ENCODE data around the gene PDPN.

PDPN gene

DNA sequence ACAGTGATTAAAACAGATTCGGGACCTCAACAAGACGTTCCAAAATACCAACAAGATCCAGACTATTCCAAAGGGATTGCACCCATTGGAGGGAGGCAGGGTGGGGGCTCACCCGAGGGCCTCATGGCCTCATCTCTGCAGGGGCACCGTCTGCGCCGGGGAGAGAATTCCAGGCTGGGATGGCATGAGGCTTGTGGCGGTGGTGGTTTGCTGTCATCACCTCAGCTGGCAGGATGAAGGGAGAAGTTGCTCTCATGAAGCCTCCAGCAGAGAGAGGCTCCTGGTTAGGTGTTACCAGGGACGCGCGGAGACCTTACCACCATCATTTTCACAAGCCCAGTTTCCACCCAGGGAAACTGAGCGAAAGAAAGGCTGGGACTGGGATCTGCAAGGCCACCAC, 6.7 kb upstream of the PDPN start:
- no peak for DNase-seq (ENCODE audit: low read depth in 1 of 2, low spot score in 1 of 2)

DNA sequence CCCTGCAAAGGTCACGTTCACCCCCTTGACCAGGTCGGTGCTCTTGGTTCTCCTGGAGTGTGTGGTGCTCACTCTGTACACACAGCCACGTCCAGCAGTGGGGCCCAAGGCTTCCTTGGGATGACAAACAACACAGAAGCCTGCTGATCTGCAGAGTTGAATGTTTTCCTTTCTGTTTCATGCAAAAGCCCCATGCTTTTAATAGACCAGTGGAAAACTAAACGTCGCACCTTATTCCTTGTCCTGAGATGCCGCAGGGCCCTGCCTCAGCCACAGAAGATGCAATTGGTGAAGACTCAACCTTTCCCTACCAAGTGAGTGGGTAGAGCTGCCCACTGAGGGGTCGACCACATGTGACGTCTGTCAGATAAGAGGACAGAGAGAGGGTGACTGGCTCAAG, 5.8 kb upstream of the PDPN start:
- no peak for DNase-seq (ENCODE audit: low read depth in 1 of 2, low spot score in 1 of 2)

DNA sequence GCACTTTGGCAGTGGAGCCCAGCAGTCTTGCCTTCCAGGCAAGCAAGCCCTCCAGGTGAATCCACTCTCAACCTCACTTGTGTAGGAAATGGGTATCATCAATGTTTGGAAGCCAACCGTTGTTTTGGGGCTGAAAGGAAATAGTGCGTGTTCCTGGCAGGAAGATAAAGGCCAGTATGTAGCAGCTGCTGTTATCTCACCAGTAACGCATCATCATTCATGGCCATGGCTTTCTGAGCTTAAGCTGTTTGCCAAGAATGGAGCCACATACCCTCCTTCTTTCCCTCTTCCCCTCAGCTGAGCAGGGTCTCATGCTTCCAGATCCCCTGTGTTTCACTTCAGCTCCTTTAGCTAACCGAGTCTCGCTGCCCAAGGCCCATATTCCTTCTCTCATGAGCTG, 2.2 kb upstream of the PDPN start:
- no peak for DNase-seq (ENCODE audit: low read depth in 1 of 2, low spot score in 1 of 2)

DNA sequence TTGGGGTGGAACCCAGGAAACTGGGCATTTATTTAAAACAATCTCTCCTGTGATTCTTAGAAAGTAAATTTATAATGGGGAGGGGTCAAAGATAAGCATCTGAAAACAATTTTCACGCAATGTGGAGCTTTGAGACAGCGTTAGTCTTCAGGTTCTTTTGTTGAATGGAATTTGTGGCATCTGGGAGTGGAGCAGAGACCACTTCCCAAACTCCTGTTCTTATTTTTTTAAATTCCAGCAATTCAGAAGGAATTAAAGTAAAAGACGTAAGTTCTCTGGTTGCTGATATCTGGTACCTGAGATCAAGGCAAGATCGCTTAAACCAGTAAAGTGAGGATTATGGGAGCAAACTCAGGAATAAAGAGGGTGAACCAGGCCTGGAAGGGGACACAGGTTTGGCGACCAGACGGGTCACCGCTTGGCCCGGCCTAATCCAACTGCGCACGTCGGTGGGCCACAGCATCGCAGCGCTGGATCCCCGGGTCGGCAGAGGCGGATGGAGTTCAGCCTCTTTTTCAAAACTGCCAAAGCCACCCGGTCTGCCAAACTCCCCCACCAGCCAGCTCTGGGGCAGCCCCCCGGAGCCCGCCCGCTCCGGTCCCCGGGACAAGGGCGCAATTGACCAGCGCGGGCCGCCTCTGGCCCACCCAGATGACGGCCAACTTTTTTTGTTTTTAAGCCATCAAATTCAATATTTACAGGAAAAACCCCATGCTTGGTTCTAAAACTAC, 754 bp upstream of the PDPN start:
- no peak for DNase-seq (ENCODE audit: low read depth in 1 of 2, low spot score in 1 of 2)

DNA sequence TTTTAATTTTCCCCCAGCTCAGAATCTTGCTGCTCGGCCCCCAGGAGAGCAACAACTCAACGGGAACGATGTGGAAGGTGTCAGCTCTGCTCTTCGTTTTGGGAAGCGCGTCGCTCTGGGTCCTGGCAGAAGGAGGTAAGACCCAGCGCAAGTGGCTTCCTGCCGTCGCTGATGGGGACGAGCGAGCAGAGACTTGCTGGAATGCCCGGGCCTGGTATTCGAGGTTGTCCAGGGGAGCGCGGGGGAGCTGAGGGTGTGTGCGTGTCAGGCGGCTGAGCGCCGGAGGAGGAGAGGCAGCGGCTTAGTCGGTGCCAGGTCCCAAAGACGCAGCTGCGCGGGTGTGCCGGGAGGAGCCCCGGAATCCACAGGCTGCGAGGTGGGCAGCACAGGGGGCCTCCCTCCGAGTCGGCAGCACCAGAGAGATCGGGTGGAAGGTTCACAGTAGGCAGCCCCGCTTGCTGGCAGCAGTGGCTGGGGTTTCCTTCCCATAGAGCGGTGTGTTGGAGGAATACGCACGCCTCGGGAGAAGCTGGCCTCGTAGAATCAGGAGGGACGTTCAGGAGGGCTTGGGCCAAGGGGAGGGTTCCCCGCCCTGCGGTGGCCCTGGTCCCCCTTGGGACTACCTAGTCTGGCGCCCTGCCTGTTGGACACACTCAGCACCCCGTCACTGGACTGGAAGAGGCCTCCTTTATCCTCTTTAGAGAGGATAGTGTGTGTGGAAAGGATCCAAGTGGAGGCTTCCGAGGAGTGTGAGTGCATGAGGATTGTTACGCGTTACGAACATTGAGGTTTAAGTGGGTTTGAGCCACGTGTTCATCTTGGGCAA, 547 bp downstream of the PDPN start:
- DNase-seq (ENCODE audit: low read depth in 1 of 2, low spot score in 1 of 2) = no peak

DNA sequence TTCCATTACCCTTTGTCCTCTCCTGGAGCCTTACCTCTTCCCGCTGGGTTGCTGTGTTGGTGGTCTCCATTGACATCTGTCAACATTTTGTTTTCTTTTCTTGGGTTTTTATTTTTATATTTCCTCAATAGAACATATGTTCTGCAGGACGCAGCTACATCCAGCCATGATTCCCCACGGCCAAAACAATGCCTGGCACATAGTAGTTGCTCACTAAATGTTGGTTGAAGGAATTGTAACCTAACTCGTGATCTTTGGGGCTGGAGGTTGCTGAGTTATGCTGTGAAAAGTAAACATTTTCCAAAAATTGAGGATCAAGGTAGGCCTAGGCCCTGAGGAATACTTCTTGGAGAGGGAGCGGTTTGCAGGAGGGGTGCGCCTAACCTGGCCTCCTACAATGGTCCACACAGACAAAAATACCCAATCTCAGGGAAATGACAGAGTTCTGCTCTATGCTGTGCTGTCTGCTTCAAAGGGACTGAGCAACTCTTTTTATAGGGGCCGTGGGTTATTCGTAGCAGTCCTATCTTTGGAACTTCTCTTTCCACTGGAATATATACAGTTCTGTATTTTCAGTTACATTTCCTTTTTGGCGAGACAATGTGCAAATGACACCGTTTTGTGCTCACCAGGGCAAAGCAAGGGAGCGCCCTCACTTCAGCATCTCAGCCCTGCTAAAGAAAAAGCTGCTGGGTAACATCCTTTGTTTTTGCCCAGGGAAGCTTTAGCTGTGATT, 1.4 kb downstream of the PDPN start:
- DNase-seq (ENCODE audit: low read depth in 1 of 2, low spot score in 1 of 2) = no peak

DNA sequence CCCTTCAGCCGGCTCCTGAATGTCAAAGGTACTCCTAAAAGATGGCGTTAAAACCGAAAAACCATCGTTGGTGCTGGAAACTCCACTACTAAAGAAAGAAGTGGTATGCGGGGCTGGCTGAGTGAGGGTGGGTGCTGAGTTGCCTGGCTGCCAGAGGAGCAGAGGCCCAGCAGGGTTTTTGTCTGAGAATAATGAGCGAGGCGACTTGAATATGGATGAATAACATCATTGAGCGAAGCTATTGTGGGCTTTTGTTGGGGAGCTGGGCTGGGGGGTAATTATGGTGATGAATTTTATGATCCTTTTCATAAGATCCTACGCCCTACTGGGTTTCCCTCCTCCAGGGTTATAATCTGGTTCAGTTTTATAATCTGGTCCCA, 2.0 kb downstream of the PDPN start:
- DNase-seq (ENCODE audit: low read depth in 1 of 2, low spot score in 1 of 2) = no peak

DNA sequence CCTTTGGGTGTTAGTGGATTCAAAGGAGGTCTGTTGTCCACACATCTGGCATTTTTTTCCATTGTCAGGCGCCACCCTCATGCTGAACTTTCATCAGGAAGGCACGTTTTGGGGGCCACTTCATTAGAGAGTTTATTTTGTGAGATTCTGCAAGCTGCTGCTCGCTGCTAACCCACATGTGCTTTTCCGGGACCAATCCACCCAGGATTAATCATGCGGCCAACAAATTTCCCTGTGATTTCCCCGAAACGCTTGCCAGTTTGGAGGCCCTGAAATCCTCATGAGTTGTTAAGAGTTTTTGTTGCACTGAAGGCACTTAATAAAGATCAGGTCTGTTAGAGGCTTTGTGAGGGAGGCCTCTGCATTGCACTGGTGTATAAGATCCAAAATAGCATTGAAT, 2.4 kb downstream of the PDPN start:
- DNase-seq (ENCODE audit: low read depth in 1 of 2, low spot score in 1 of 2) = no peak

DNA sequence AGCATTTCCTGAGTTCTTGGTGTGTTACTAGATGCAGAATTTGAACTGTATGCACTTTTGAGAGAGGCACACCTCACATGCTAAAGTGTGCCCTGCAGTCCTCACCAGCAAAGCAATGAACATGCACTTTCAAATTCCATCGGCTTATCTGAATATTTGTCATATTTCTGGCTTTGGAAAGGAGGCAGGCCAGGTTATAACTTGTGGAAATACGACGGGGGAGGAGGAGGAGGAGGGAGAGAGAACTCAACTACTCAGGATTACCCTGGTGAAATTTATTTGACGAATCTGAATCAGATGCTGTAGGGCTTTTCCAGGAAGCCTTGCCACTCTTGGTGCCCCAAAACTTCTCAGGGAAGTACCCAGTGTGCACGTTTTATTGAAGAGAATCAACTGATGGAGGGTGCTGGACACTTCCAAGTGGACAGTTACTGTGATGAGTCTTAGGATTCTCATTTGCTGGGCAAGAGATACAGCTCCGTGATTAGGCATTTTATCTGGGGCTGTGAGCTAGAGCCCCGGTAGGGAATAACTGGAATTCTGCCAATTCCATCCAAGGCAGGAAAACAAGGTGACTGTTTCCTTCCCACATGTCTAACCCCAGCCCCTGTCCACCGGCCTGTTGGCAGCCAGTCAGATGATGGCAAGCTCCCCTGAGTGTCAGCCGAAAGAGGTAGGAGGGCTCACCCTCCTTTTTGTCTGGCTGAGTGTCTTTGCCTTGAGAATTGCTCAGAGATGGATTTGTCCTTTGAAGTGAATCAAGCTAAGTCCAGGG, 3.8 kb downstream of the PDPN start:
- no peak for DNase-seq (ENCODE audit: low read depth in 1 of 2, low spot score in 1 of 2)

DNA sequence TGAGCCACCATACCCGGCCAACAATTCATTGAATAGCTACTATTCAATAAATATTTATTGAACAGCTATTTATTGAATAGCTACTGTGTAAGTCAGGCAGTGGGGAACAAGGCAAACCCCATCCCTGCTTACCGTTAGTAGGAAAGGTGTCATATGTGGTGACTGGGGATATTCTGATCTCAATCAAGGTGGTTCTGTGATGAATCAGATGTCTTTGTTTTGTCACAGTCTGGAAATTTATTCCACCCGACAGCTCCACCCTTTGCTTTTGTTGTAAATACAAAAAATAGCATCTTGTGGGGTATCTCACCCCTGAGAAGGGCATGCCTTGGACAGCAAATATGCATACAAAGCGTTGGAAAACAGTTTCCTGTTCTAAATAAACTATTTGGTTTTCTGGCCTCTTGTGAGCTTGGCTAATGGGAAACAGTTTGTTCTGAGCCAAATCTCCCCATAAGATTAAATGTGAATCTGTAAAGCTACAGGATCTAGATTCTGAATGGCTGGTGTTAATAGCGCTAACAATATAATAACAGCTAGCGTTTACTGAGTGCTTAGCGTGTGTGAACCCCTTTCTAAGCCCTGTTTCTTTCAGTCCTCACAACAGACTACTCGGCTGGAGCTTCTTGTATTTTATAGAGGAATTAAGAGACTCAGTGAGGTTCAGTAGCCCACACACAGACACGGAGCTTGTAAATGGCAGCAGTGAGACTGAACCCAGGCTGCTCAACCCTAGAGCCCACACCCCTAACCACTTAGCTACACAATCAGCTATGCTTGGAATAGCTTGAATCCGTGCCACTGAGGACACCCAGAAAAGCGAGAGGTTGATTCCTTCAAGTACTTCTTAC, 5.5 kb downstream of the PDPN start:
- no peak for DNase-seq (ENCODE audit: low read depth in 1 of 2, low spot score in 1 of 2)

DNA sequence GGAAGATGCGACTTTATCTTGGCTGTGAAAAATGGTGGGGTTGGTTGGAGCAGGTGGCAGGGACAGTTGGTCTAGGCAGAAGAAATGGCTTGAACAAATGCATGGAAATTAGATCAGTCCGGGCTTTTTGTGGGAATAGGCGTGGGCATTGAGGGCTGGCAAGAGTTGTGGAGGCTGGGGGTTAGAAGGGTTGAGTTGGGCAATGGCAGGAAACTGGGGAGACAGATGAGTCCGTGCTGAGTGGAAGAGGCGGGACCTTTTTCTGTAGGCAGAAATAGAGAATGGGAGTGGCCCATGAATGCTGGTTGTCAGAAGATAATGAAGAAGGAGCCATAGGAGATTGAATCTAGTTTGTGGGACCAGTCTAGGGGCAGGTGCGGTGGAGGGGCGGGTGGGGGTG, 6.9 kb downstream of the PDPN start:
- DNase-seq (ENCODE audit: low read depth in 1 of 2, low spot score in 1 of 2) = no peak

DNA sequence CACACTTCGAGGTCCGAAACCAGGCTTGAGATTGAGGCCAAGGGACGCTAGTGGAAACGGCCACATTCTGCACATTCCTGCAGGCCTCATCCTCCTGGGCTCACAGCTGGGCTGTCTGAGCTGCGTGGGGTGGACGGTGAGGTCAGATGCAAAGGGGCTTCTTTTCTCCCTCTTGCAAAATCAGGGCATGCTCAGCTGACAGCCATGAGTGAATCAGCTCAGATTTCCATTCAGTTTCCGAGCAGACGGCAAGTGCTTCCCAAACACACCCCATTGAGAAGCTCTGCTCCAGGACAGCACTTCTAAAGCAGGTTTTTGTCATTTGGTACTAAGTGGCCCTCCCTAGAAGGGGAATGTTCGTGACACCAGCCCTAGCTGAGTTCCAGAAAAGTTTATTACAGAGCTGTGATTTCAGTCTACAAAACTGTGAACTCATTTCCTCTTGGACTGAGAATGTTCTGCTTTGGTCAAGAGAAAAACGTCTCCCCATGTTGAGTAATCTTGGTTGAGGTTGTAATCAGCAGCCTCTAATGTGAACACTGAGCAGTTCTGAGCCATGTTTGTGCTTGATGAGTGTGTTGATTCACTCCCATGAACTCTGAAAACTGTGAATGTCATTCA, 10.0 kb downstream of the PDPN start:
- DNase-seq (ENCODE audit: low read depth in 1 of 2, low spot score in 1 of 2) = no peak

DNA sequence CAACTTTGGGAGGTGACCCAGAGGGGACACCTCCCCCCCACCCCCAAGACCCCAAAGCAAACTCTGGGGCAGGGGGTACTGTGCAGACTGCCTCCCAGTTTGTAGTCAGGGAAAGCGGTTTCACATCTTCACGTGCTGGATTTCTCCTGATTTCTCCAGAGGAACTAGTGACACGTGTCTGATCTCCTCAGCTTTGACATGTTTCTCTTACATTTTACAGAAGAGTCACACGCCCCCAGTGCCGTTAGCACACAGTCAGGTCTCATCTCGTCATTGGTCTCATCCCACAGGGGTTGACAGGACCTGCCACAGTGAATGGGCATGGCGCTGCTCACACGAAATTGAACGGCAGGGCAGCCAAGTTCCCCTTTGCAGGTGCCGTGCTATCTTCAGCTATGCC, 11.8 kb downstream of the PDPN start:
- no peak for DNase-seq (ENCODE audit: low read depth in 1 of 2, low spot score in 1 of 2)

DNA sequence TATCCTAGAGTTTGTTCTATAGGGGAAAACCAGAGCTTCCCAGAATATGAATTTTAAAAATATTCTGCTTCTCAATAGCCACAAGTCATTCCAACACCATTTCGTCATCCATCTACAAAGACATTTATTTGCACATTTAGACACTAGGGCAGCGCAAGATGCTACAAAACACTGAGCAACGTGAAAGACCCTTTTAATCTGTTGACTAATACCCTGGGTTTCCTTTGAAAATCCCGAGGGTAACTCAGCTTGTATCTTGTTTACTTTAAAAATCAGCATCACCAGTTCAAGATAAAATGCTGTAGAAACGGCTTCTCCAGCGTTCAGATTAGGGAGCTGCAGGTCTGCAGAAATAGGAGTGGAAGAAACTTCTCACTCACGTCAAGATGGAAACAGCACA, 13.5 kb downstream of the PDPN start:
- no peak for DNase-seq (ENCODE audit: low read depth in 1 of 2, low spot score in 1 of 2)

DNA sequence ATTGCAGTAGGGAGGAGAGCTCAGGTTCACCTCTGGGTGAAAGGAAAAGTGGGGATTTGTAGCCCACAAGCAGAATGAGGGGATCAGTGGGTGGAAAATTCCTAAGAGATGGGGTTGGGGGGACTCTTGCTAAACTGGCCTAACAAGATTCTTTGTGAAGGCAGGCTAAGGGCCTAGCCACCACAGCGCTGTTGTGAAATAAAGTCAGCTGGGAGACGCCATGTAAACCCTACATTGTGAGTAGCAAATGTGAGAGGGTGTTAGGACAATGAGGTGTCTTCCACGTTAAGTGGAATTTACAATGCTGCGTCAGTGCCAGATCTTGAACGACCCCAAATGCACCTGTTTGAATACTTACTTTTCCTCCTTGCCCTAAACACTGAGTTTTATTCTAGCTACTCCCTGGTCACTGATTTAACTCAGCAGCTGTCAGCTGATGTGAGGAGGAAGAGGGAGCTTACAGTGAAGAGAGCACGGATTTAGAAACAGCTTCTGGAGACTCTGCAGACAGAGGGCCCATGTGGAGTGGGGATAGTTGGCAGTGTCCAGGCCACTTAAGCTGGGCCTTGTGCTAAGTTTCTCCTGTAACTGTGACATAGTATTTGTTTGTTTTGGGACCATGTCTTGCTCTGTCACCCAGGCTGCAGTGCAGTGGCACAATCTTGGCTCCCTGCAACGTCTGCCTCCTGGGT, 17.3 kb downstream of the PDPN start:
- no peak for DNase-seq (ENCODE audit: low read depth in 1 of 2, low spot score in 1 of 2)

DNA sequence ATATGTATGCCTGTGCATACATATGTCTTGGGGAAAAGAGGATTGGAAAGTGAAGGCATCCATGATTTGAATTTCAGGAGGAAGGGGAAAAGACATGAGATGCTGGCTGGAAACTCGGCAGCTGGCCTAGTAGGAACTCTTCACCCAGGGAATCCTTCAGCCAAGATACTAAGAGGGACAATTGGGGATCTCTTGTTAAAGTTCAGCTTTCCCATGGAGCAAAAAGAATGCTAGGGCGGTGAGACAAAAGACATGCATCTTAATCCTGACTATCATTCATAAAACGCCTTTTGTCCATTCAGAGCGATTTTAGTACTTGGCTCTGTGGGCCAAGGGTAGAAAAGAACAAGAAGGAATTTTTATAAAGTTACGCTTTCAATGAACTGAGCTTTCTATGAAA, 20.5 kb downstream of the PDPN start:
- no peak for DNase-seq (ENCODE audit: low read depth in 1 of 2, low spot score in 1 of 2)

DNA sequence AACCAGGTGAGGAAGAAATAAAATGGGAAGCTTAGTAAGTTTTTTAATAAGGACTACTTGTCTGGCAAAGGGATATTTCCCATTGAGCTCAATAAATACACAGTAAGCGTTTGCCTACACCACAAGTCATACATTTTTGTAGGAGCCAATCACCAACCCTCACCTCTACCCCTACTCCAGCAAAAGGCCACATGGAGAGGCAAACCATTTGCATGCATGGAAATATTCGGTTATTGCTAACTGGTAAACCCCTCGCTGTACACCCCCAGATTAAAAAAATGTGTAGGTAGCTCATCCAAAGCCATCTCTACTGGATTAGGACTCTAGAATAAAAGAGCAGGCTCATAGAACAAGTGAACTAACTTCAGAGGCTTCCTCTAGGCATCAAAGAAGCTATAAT, 21.1 kb downstream of the PDPN start:
- DNase-seq (ENCODE audit: low read depth in 1 of 2, low spot score in 1 of 2) = no peak

DNA sequence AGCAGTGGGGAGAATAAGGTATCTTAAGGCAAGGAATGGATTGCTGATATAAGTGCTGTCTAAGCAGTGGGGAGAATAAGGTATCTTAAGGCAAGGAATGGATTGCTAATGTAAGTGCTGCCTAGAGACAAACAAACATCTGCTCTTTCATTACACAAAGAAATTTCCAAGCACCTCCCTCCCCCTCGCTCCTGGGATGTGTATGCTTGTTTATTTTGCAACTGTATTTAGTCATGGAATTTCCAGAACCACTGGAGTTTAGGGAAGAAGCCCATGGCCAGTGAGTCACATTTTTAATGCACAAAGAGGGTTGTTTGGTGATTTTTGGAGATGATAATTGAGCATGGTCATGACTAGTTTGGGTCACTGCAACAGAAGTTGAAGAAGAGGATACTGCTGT, 21.5 kb downstream of the PDPN start:
- no peak for DNase-seq (ENCODE audit: low read depth in 1 of 2, low spot score in 1 of 2)

DNA sequence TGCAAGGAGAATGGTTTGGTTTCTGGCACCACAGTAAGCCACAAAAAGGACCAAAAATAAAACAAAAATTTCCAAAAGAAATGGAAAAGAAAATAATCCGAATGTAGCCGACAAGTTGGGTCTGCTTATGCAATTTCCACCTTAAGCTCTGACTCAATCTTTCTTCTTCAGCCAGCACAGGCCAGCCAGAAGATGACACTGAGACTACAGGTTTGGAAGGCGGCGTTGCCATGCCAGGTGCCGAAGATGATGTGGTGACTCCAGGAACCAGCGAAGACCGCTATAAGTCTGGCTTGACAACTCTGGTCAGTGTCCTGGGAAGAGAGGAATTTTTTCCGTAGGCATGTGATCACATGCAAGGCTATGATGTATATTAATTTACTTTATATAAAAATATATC, 23.4 kb downstream of the PDPN start:
- no peak for DNase-seq (ENCODE audit: low read depth in 1 of 2, low spot score in 1 of 2)
